ENCODE data around the gene AP5B1.
"Not testable (repeated sequence)": the region's sequence is repeated elsewhere in the genome, so short reads cannot be mapped to it uniquely, and the experiment has no call there.

AP5B1 gene

DNA sequence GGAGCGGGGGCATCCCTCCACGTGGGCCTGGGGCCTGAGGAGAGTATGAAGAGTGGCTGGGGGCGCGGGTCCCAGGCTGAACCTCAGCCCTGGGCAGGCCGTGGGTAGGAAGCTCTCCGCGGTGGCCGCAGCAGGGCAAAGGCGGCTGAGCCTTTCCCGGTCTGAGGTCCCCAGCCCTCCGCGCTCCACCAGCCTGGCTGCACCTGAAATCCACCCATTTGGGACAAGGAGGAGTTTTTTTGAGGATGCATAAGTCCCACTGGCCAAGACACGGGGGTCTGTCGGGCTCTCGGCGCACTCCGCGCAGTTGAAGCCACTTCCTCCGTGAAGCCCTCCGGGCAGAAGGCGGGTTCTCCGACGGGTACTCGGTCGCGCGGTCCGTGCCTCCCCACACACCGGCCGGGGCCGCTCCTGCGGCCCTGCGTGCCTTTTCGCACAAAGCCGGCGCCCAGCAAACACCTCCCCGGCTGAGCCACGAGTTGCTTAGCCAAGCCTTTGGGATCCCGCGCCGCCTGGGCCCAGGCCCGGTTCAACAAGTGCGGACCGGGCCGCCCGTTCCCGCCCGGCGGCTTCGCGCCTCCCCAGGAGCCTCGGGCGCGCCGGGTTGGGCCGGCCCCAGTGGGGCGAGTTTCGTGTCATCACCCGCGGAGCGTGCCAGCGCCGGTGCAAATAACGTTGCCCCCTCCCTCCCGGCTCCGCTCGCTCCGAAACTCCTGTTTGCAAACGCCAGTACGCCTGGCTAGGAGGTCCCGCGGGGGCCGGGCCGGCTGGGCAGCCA, 5.4 kb upstream of the AP5B1 start:
- DNase-seq (ENCODE audit: low read depth, low spot score) = no peak

DNA sequence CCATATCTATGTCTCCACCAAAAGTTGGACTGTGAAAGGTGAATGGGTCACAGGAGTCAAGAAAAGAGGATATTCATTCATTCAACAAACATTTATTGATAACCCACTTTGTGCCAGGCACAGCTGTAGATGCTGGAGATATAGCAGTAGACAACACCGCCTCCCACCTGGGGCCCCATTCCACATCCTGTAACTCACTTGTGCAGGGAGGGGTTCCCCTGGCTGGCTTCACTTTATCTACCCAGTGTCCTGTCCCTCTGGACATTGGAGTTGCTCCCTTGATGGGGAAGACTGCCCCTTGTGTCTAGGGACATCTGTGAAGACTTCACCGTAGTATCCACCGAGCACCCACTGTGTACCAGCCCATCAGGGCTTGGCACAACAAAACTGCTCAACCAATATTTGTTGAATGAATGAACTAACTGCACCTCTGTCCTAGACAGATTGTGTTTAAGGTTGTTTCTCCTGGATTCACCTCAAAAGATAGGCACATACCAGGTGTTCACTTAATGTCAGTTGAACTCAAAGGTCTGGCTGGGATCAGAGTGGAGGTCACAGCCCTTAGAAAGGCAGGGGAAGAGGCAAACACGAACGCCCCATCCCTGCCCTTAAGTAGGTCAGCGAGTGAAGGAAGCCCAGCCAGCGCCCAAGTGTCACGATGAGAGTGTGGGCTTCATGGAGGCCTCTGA, 4.7 kb upstream of the AP5B1 start:
- DNase-seq (ENCODE audit: low read depth, low spot score) = no peak

- DNase-seq (ENCODE audit: low read depth, low spot score) = no peak
Observed at GRCh38 chr11:65782816-65783228, 2.0 kb upstream of the AP5B1 start.

GRCh38 chr11:65781962-65782815, 1.4 kb upstream of the AP5B1 start:
- no peak for DNase-seq (ENCODE audit: low read depth, low spot score)

DNA sequence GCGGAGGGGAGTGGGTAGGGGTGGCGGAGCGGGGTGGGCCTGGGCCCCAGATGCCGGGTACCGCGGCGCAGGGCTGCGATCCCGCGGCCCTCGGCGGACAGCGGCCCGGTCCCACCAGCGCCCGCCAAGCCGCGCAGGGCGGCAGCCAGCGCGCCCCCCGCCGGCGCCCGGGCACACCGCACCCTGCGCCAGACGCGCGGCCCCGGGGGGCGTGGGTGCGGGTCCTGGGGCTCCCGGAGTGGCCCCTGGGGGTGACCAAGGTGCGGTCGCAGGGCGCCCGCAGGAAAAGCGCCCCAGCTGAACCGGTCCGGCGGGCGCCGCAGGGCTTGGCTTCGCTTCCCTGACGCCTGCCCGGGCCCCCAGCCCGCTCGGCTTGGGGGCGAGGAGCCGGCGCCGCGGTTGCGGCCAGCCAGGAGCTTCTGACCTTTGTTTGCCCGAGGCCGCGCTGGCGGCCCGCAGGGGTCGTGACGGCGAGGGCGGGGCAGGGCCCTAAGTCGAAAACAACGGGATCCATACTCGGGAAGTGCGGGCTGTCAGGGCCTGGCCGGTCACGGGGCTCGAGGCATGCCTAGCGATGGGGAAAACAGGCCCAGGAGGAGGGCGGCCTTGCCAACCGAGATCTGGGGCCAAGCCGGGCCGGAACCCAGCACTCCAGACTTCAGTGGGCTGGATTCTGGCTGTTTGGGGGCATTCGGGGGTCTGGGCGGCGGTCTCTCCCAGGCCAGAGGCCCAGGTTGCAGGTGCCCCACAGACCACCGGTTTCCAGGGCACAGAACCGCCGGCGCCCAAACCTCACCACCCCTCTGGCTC, 581 bp upstream of the AP5B1 start:
- DNase-seq (ENCODE audit: low read depth, low spot score) = peak; percentile 31

DNA sequence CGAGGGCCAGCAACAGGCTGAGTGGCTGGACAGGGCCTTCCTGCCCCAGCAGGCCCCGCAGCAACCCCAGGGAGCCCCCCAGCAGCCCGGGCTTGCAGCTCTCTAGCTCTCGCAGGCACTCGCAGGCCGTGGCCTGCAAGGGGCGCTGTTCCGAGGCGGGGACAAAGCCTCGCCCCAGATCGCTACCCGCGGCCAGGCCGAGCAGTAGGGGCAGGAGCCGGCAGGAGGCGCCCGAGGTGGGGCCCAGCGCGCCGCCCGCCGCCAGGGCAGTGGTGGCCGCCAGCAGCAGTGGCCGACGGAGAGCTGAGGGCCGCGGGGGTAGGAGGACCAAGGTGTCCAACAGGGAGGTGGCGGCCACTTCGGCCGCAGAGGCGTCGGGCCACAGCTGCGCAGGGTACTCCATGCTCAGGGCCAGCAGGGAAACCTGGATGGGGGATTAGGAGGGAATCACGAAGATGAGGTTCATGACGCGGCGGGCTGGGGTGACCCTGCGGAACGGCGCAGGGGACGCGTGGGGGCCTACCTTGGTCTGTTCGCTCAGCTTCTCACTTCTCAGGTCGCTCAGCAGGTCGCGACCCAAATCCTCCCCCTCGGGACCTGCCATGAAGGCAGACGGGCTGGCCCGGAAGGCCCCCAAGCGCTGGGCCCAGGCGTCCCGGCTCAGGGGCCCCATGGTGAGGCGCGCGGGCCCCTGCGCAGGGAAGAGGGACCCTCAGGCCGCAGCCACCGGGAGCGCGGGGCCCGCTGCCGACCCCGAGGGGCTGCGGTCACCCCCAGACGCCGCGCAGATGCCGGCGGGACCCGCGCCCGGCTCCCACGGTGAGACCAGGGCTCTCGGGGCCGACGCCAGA, 632 bp downstream of the AP5B1 start:
- peak; percentile 93 for DNase-seq (ENCODE audit: low read depth, low spot score)

DNA sequence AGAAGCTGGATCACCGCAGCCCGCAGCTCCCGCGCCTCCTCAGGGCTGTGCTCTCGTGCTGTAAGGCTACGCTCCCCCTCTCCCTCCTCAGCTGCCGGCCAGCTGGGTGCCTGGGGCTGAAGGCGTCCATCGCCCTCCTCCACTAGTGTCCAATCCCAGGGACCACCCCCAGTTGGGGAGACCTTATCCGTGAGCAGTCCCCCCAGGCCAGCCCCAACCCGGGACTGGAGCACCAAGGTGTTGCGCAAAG, 1.2 kb downstream of the AP5B1 start:
- no peak for DNase-seq (ENCODE audit: low read depth, low spot score)

DNA sequence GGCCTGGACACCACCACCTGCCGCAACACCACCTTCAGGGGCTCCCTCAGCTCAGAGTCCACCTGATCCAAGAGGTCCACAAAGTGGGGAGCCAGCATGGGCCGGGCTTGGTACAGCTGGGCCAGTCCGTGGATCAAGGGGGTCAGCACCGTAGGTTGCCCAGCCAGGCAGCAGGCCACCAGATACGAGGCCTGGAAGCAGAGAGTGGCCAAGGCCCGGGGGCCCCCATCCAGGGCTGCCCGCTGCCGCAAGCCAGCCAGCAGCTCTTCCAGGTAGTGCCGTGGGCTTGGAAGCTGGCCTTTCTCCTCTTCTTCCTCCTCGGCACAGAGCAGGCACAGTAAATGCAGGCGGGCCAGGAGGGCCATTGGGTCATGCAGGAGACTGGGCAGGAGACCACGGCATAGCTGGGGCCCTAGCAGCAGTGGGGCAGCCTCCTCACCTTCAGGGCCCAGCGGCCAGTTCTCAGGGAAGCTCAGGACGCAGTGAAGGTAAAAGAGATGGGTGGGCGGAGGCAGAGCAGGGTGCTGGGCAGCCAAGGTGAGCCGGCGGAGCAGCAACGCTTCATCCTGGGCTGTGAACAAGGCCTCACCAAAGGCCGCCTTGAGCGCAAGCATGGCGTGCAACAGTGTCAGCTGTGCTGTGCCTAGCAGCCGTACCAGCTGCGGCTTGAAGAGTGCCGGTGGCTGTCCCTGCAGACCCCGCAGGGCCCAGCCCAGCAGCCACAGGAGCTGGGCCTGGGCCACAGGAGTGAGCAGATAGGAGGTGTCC, 1.7 kb downstream of the AP5B1 start:
- no peak for DNase-seq (ENCODE audit: low read depth, low spot score)

GRCh38 chr11:65778431-65778900, 2.3 kb downstream of the AP5B1 start:
- DNase-seq (ENCODE audit: low read depth, low spot score) = no peak

- DNase-seq (ENCODE audit: low read depth, low spot score) = no peak
Observed at GRCh38 chr11:65777821-65778361, 2.9 kb downstream of the AP5B1 start.

DNA sequence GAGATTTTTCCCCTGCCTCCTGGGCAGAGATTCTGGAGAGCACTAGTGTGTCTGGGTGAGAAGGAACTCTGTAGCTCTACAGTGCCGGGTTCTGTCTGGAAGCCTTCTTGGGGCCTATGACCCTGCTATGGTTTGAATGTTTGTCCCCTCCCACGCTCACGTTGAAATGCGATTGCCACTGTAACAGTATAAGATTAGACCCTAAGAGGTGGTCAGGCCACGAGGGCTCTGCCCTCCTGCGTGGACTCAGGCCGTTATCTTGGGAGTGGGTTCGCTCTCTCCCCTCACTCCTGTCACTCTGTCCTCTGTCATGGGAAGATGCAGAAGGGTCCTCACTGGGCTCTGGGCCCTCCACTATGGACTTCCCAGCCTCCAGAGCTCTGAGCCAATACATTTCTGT, 3.5 kb downstream of the AP5B1 start:
- no peak for DNase-seq (ENCODE audit: low read depth, low spot score)

DNA sequence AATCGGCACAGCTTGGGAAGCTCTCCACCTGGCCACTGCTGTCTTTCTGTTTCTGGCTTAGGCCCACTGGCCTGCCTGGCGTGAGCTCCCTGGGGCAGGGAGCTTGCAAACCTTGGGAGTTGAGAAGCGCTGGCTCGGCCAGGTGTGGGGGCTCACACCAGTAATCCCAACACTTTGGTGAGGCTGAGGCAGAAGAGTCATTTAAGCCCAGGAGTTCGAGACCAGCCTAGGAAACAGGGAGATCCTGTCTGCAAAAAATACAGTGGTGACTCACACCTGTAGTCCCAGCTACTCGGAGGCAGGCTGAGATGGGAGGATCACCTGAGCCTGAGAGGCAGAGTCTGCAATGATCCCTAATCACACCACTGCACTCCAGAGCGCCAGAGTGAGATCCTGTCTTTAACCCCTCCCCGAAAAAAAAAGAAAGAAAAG, 4.0 kb downstream of the AP5B1 start:
- no peak for DNase-seq (ENCODE audit: low read depth, low spot score)

DNA sequence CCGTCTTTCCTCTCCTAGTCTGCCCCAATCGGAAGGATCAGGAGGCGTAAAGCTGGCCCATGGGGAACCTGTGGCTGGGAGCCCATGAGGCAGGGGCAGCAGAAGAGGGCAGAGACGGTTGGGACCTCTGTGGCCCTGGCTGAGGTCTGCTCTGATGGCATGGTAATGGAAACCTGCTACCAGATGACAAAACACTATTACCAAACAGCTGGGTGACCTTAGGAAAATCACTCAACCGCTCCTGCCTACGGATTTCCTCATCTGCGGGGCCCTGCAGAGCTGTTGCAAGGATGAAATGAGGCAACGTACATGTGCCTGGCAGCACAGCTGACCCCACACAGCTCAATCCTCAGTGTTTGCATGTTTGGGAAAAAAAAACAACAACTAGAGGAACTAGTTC, 4.6 kb downstream of the AP5B1 start:
- no peak for DNase-seq (ENCODE audit: low read depth, low spot score)

- DNase-seq (ENCODE audit: low read depth, low spot score) = no peak
Observed at GRCh38 chr11:65774525-65775306, 6.1 kb downstream of the AP5B1 start.

- no peak for DNase-seq (ENCODE audit: low read depth, low spot score)
Observed at GRCh38 chr11:65773784-65774411, 6.9 kb downstream of the AP5B1 start.

GRCh38 chr11:65771589-65772112, 9.1 kb downstream of the AP5B1 start:
- no peak for DNase-seq (ENCODE audit: low read depth, low spot score)

DNA sequence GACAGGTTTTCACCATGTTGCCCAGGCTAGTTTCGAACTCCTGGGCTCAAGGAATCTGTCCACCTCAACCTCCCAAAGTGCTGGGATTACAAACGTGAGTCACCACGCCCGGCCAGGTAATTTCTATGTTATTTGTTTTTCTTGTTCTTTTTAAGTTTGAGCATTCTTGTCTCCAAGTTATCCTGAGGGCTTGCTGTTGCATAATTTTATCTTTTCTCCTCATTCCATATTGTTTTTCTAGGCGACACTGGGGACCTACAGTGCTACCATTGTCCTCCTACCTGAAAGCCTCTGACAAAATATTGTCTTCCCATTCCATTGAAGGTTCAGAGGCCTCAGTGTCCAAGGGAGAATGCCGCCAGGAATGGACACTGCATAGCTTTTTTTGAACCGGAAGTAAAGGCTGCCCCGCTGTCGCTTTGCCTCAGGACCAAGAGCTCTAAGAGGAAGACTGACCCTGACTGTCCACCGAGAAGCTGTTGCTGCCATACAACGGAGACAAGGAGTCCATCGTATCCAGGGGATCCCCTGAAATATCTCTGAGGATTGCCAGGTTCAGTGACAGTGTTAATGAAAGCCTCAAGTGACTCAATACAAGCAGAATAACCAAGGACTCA, 9.7 kb downstream of the AP5B1 start:
- no peak for DNase-seq (ENCODE audit: low read depth, low spot score)

DNA sequence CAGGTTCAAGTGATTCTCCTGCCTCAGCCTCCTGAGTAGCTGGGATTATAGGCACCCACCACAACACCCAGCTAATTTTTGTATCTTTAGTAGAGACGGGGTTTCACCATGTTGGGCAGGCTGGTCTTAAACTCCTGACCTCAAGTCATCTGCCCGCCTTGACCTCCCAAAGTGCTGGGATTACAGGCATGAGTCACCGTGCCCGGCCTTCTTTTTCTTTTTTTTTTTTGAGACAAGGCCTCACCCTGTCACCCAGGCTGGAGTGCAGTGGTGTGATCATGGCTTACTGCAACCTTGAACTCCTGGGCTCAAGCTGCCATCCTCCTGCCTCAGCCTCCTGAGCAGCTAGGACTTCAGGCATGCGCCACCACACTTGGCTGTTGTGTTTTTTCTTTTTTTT, 13.0 kb downstream of the AP5B1 start:
- DNase-seq (ENCODE audit: low read depth, low spot score) = not testable (repeated sequence)
